ENCODE measurements around the gene PFKL.

Gene PFKL

GRCh38 chr21:44316277-44316900 lies 16.5 kb downstream of the PFKL start:
- no peak overlapping the region for H3K9ac ChIP-seq (ENCODE audit: low read depth, low read length)
- H3K27ac ChIP-seq (ENCODE audit: low read depth, low read length) = no peak overlapping the region

GRCh38 chr21:44317241-44317782 lies 17.5 kb downstream of the PFKL start:
- Histone ChIP-seq H3K4me3 (ENCODE audit: low read depth, low read length) (no peak overlapping the region), H3K36me3 (ENCODE audit: control insufficient read depth, insufficient read depth, low read length) (peaks cover 61% of the 10 kb centered on the region), H3K9ac (ENCODE audit: low read depth, low read length) (no peak overlapping the region; the same call in 1 of the 2 replicates), H3K27me3 (ENCODE audit: control insufficient read depth, insufficient read depth, low read length) (no peaks in the 10 kb centered on the region), H3K27ac (ENCODE audit: low read depth, low read length) (no peak overlapping the region), H3K9me3 (ENCODE audit: control insufficient read depth, insufficient read depth, low read length) (no peaks in the 10 kb centered on the region), H3K4me1 (ENCODE audit: control insufficient read depth, insufficient read depth, low read length) (no peaks in the 10 kb centered on the region)

More at GRCh38 chr21:44316277-44316900, 16.5 kb downstream of the PFKL start:
- H3K36me3 ChIP-seq (ENCODE audit: control insufficient read depth, insufficient read depth, low read length) = peaks cover 63% of the 10 kb centered on the region
- no peaks in the 10 kb centered on the region for H3K27me3 ChIP-seq (ENCODE audit: control insufficient read depth, insufficient read depth, low read length)
- H3K9me3 ChIP-seq (ENCODE audit: control insufficient read depth, insufficient read depth, low read length) = no peaks in the 10 kb centered on the region
- H3K4me3 ChIP-seq (ENCODE audit: low read depth, low read length) = no peak overlapping the region
- no peaks in the 10 kb centered on the region for H3K4me1 ChIP-seq (ENCODE audit: control insufficient read depth, insufficient read depth, low read length)

- Histone ChIP-seq H3K4me3 (ENCODE audit: low read depth, low read length) (no peak overlapping the region), H3K9me3 (ENCODE audit: control insufficient read depth, insufficient read depth, low read length) (no peaks in the 10 kb centered on the region), H3K27me3 (ENCODE audit: control insufficient read depth, insufficient read depth, low read length) (no peaks in the 10 kb centered on the region), H3K4me1 (ENCODE audit: control insufficient read depth, insufficient read depth, low read length) (no peaks in the 10 kb centered on the region), H3K27ac (ENCODE audit: low read depth, low read length) (no peak overlapping the region), H3K36me3 (ENCODE audit: control insufficient read depth, insufficient read depth, low read length) (peaks cover 55% of the 10 kb centered on the region), H3K9ac (ENCODE audit: low read depth, low read length) (no peak overlapping the region)
Measured at GRCh38 chr21:44317871-44318270, 18.0 kb downstream of the PFKL start.

- peaks cover 51% of the 10 kb centered on the region for H3K36me3 ChIP-seq (ENCODE audit: control insufficient read depth, insufficient read depth, low read length)
- H3K4me1 ChIP-seq (ENCODE audit: control insufficient read depth, insufficient read depth, low read length) = no peaks in the 10 kb centered on the region
- H3K27me3 ChIP-seq (ENCODE audit: control insufficient read depth, insufficient read depth, low read length) = no peaks in the 10 kb centered on the region
- H3K27ac ChIP-seq (ENCODE audit: low read depth, low read length) = no peak overlapping the region
- H3K4me3 ChIP-seq (ENCODE audit: low read depth, low read length) = no peak overlapping the region
- H3K9ac ChIP-seq (ENCODE audit: low read depth, low read length) = no peak overlapping the region
- no peaks in the 10 kb centered on the region for H3K9me3 ChIP-seq (ENCODE audit: control insufficient read depth, insufficient read depth, low read length)
Measured at GRCh38 chr21:44318489-44319285, 18.8 kb downstream of the PFKL start.

- H3K9me3 ChIP-seq (ENCODE audit: control insufficient read depth, insufficient read depth, low read length) = no peaks in the 10 kb centered on the region
- no peak overlapping the region for H3K9ac ChIP-seq (ENCODE audit: low read depth, low read length)
- no peaks in the 10 kb centered on the region for H3K27me3 ChIP-seq (ENCODE audit: control insufficient read depth, insufficient read depth, low read length)
- H3K4me1 ChIP-seq (ENCODE audit: control insufficient read depth, insufficient read depth, low read length) = no peaks in the 10 kb centered on the region
- peaks cover 56% of the 10 kb centered on the region for H3K36me3 ChIP-seq (ENCODE audit: control insufficient read depth, insufficient read depth, low read length)
- no peak overlapping the region for H3K4me3 ChIP-seq (ENCODE audit: low read depth, low read length)
- H3K27ac ChIP-seq (ENCODE audit: low read depth, low read length) = no peak overlapping the region
Measured at GRCh38 chr21:44319407-44320065, 19.7 kb downstream of the PFKL start.

GRCh38 chr21:44320847-44321246 lies 21.0 kb downstream of the PFKL start:
- no peaks in the 10 kb centered on the region for H3K27me3 ChIP-seq (ENCODE audit: control insufficient read depth, insufficient read depth, low read length)
- H3K27ac ChIP-seq (ENCODE audit: low read depth, low read length) = no peak overlapping the region
- H3K36me3 ChIP-seq (ENCODE audit: control insufficient read depth, insufficient read depth, low read length) = peaks cover 62% of the 10 kb centered on the region
- no peak overlapping the region for H3K9ac ChIP-seq (ENCODE audit: low read depth, low read length)
- H3K4me1 ChIP-seq (ENCODE audit: control insufficient read depth, insufficient read depth, low read length) = no peaks in the 10 kb centered on the region
- H3K4me3 ChIP-seq (ENCODE audit: low read depth, low read length) = no peak overlapping the region
- no peaks in the 10 kb centered on the region for H3K9me3 ChIP-seq (ENCODE audit: control insufficient read depth, insufficient read depth, low read length)

GRCh38 chr21:44321846-44322450 lies 22.1 kb downstream of the PFKL start:
- H3K27me3 ChIP-seq (ENCODE audit: control insufficient read depth, insufficient read depth, low read length) = no peaks in the 10 kb centered on the region
- no peak overlapping the region for H3K27ac ChIP-seq (ENCODE audit: low read depth, low read length)
- H3K4me3 ChIP-seq (ENCODE audit: low read depth, low read length) = no peak overlapping the region
- H3K4me1 ChIP-seq (ENCODE audit: control insufficient read depth, insufficient read depth, low read length) = no peaks in the 10 kb centered on the region
- H3K9me3 ChIP-seq (ENCODE audit: control insufficient read depth, insufficient read depth, low read length) = no peaks in the 10 kb centered on the region
- H3K9ac ChIP-seq (ENCODE audit: low read depth, low read length) = no peak overlapping the region
- peaks cover 51% of the 10 kb centered on the region for H3K36me3 ChIP-seq (ENCODE audit: control insufficient read depth, insufficient read depth, low read length)

- Histone ChIP-seq H3K27ac (ENCODE audit: low read depth, low read length) (no peak overlapping the region), H3K27me3 (ENCODE audit: control insufficient read depth, insufficient read depth, low read length) (no peaks in the 10 kb centered on the region), H3K4me3 (ENCODE audit: low read depth, low read length) (no peak overlapping the region), H3K9ac (ENCODE audit: low read depth, low read length) (no peak overlapping the region), H3K9me3 (ENCODE audit: control insufficient read depth, insufficient read depth, low read length) (no peaks in the 10 kb centered on the region), H3K4me1 (ENCODE audit: control insufficient read depth, insufficient read depth, low read length) (no peaks in the 10 kb centered on the region), H3K36me3 (ENCODE audit: control insufficient read depth, insufficient read depth, low read length) (peaks cover 43% of the 10 kb centered on the region)
Measured at GRCh38 chr21:44322621-44323325, 22.9 kb downstream of the PFKL start.

GRCh38 chr21:44323591-44323990 lies 23.7 kb downstream of the PFKL start:
- H3K9me3 ChIP-seq (ENCODE audit: control insufficient read depth, insufficient read depth, low read length) = no peaks in the 10 kb centered on the region
- no peak overlapping the region for H3K4me3 ChIP-seq (ENCODE audit: low read depth, low read length)
- no peaks in the 10 kb centered on the region for H3K4me1 ChIP-seq (ENCODE audit: control insufficient read depth, insufficient read depth, low read length)
- peaks cover 38% of the 10 kb centered on the region for H3K36me3 ChIP-seq (ENCODE audit: control insufficient read depth, insufficient read depth, low read length)
- no peak overlapping the region for H3K27ac ChIP-seq (ENCODE audit: low read depth, low read length)
- no peak overlapping the region for H3K9ac ChIP-seq (ENCODE audit: low read depth, low read length)
- no peaks in the 10 kb centered on the region for H3K27me3 ChIP-seq (ENCODE audit: control insufficient read depth, insufficient read depth, low read length)

- no peaks in the 10 kb centered on the region for H3K27me3 ChIP-seq (ENCODE audit: control insufficient read depth, insufficient read depth, low read length)
- H3K36me3 ChIP-seq (ENCODE audit: control insufficient read depth, insufficient read depth, low read length) = peaks cover 34% of the 10 kb centered on the region
- H3K4me3 ChIP-seq (ENCODE audit: low read depth, low read length) = no peak overlapping the region
- H3K9ac ChIP-seq (ENCODE audit: low read depth, low read length) = no peak overlapping the region
- H3K9me3 ChIP-seq (ENCODE audit: control insufficient read depth, insufficient read depth, low read length) = no peaks in the 10 kb centered on the region
- H3K27ac ChIP-seq (ENCODE audit: low read depth, low read length) = no peak overlapping the region
- no peaks in the 10 kb centered on the region for H3K4me1 ChIP-seq (ENCODE audit: control insufficient read depth, insufficient read depth, low read length)
Measured at GRCh38 chr21:44324106-44324853, 24.4 kb downstream of the PFKL start.

Data from HUES48 (cell line).